Activated CD8-positive, alpha-beta T cell treated with anti-CD3 and anti-CD28 coated beads for 36 hours (primary cell): Measurements from ENCODE around the gene SNX20. TPM values are rescaled to one million over a fixed set of nuclear protein-coding genes. Genes with fewer than 3 reads are reported as not detected.
A peak's percentile ranks its signal among the peaks of the same experiment; 100 is the strongest.

Source experiments
- ATAC-seq: fragments of 200-7000 bp; cut with Tn5 transposase; one replicate; pipeline ENCODE4 v1.10.0; 2021; ENCODE audit warnings: mild to moderate bottlenecking, moderate library complexity
- CTCF ChIA-PET: fragments of 350-600 bp; sonication (Branson Sonifier 250); formaldehyde crosslinking; loops from one replicate; lab custom pipeline; 2021; ENCODE audit warnings: antibody characterized with exemption; lab: Charles Lee
- POLR2A ChIA-PET: fragments of 350-600 bp; sonication (Branson Sonifier 250); formaldehyde crosslinking; loops from one replicate; lab custom pipeline; 2021; ENCODE audit warnings: antibody characterized with exemption; lab: Charles Lee
- DNase-seq: peaks from one replicate; pipeline ENCODE4 v3.0.0-alpha.2; 2020
- H3K27ac Mint-ChIP-seq: one replicate; pipeline ENCODE4 v1.8.0; 2021; ENCODE audit warnings: mild to moderate bottlenecking, mixed read lengths
- H3K27me3 Mint-ChIP-seq: one replicate; pipeline ENCODE4 v1.8.0; 2021; ENCODE audit warnings: mixed read lengths
- H3K36me3 Mint-ChIP-seq: one replicate; pipeline ENCODE4 v1.8.0; 2021; ENCODE audit warnings: low read depth, mixed read lengths
- H3K4me1 Mint-ChIP-seq: one replicate; pipeline ENCODE4 v1.8.0; 2021; ENCODE audit warnings: low read depth, mixed read lengths
- H3K4me3 Mint-ChIP-seq: one replicate; pipeline ENCODE4 v1.8.0; 2021; ENCODE audit warnings: mild to moderate bottlenecking, moderate library complexity, mixed read lengths
- H3K9me3 Mint-ChIP-seq: one replicate; pipeline ENCODE4 v1.8.0; 2021; ENCODE audit warnings: mixed read lengths
- CTCF ChIP-seq: fragments of 200-600 bp; IDR thresholded peaks from one replicate; pipeline ENCODE4 v1.8.0; 2022; ENCODE audit warnings: antibody characterized with exemption, mild to moderate bottlenecking
- intact Hi-C: fragments of 100-400 bp; cut with micrococcal nuclease; formaldehyde crosslinking; loops from one replicate; pipeline ENCODE4 v1.10.0; 2022
- total RNA-seq, 2 experiments: library from RNA; stranded (reverse); gene quantifications; one replicate each; pipeline ENCODE4 v1.2.3, GENCODE V29; 2021

Gene SNX20
- total RNA-seq, 2 experiments from 2014 or later, result 24.6 to 25.0 TPM

DNA sequence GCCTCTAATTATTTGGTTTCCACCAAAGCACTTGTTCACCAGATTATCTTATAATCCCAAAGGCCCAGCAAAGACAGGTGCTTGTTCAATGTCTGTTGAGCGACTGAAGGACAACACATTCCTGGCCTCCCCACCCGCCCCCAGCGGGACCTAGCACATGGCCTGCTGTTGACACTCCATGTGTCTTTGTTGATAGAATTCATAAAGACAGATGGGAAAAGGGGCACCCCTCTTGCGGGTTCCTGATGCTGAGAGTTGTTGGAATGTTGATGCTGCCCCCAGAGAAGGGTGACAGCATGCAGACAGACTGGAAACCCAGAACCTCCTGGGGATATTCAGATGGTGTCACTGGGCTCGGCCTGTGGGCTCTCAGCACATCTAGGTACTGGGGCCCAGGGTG lies 36.9 kb downstream of the SNX20 start:
- no peak for TF ChIP-seq CTCF
- no peak overlapping the region for H3K4me3 Mint-ChIP-seq
- DNase-seq (no peak), ATAC-seq (no peak)
- POLR2A ChIA-PET, result no interaction called here
- intact Hi-C loops, result no loop called here
- no peak overlapping the region for H3K27ac Mint-ChIP-seq
- H3K4me1 Mint-ChIP-seq, result peaks cover 5% of the 10 kb centered on the region
- no peaks in the 10 kb centered on the region for H3K9me3 Mint-ChIP-seq
- H3K27me3 Mint-ChIP-seq, result no peaks in the 10 kb centered on the region
- H3K36me3 Mint-ChIP-seq, result no peaks in the 10 kb centered on the region
- CTCF ChIA-PET, result interaction anchor here (0.6 to 3.9 kb wide), 8 partner anchors 9 to 318 kb away, joined by 3 to 17 read pairs (median 5); no protein-coding TSS in a partner anchor

DNA sequence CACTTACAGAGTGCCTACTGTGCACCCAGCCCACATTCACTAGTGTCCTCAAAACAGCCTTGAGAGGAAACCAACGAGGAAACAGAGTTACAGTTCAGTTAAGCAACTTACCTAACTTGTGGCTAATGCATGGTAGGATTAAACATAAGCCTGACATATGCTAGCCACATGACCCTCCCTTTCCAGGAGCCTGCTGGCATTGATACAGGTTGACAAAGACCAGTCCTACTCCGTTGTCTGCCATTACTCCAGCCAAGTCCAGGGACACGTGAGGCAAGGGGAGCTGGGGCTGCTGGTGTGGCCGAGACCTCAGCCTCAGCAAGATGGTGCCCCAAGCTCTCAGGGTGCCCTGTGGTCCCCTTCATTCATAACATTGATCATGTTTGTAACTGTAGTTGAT lies 37.9 kb downstream of the SNX20 start:
- H3K4me1 Mint-ChIP-seq, result peaks cover 5% of the 10 kb centered on the region
- intact Hi-C loops, result no loop called here
- no peak overlapping the region for H3K27ac Mint-ChIP-seq

DNA sequence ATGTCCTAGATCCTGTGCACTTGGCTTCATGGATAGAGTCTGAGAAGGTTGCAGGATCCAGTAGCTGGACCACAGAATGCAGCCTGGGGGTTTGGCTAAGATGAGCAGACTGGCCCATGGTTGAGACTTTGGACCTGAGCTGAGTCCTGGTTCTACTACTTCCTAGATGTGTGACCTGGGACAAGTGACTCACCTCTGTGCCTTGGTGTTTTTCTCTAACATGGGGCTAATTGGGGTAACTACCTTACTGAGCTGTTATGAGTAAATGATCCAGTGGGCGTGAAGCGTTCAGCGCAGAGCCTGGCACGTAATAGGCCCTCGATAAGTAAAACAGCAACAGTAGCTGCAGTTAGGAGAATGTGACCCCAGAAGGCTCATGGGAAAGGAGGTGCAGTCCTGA lies 38.8 kb downstream of the SNX20 start:
- POLR2A ChIA-PET, result no interaction called here
- Mint-ChIP-seq H3K4me1 (peaks cover 5% of the 10 kb centered on the region), H3K36me3 (no peaks in the 10 kb centered on the region), H3K9me3 (no peaks in the 10 kb centered on the region), H3K4me3 (no peak overlapping the region), H3K27ac (no peak overlapping the region), H3K27me3 (no peaks in the 10 kb centered on the region)
- ATAC-seq (peak; percentile 62), DNase-seq (peak; percentile 35)
- intact Hi-C loops, result no loop called here
- CTCF ChIA-PET, result interaction anchor here (0.5 to 3.9 kb wide), 4 partner anchors 23 to 617 kb away, joined by 3 to 17 read pairs (median 3); partner anchors contain the start of gene CNEP1R1
- TF ChIP-seq CTCF, result no peak

More for the DNA sequence above, 37.9 kb downstream of the SNX20 start:
- ChIA-PET CTCF (interaction anchor here (1.0 to 3.9 kb wide), 3 partner anchors 22 to 162 kb away, joined by 4 to 17 read pairs (median 5); no protein-coding TSS in a partner anchor), POLR2A (no interaction called here)
- no peak for TF ChIP-seq CTCF
- H3K27me3 Mint-ChIP-seq, result no peaks in the 10 kb centered on the region
- H3K9me3 Mint-ChIP-seq, result no peaks in the 10 kb centered on the region
- H3K4me3 Mint-ChIP-seq, result no peak overlapping the region
- ATAC-seq (no peak), DNase-seq (no peak)
- H3K36me3 Mint-ChIP-seq, result no peaks in the 10 kb centered on the region

GRCh38 chr16:50641818-50642187 lies 39.3 kb downstream of the SNX20 start:
- DNase-seq, result no peak
- ChIA-PET POLR2A (no interaction called here), CTCF (interaction anchor here (1.1 to 3.9 kb wide), 4 partner anchors 24 to 617 kb away, joined by 3 to 17 read pairs (median 3); partner anchors contain the start of gene CNEP1R1)
- no peaks in the 10 kb centered on the region for H3K27me3 Mint-ChIP-seq
- no peaks in the 10 kb centered on the region for H3K36me3 Mint-ChIP-seq
- peaks cover 5% of the 10 kb centered on the region for H3K4me1 Mint-ChIP-seq
- TF ChIP-seq CTCF, result no peak
- no peaks in the 10 kb centered on the region for H3K9me3 Mint-ChIP-seq
- H3K4me3 Mint-ChIP-seq, result no peak overlapping the region
- no peak for ATAC-seq
- intact Hi-C loops, result no loop called here
- H3K27ac Mint-ChIP-seq, result no peak overlapping the region

DNA sequence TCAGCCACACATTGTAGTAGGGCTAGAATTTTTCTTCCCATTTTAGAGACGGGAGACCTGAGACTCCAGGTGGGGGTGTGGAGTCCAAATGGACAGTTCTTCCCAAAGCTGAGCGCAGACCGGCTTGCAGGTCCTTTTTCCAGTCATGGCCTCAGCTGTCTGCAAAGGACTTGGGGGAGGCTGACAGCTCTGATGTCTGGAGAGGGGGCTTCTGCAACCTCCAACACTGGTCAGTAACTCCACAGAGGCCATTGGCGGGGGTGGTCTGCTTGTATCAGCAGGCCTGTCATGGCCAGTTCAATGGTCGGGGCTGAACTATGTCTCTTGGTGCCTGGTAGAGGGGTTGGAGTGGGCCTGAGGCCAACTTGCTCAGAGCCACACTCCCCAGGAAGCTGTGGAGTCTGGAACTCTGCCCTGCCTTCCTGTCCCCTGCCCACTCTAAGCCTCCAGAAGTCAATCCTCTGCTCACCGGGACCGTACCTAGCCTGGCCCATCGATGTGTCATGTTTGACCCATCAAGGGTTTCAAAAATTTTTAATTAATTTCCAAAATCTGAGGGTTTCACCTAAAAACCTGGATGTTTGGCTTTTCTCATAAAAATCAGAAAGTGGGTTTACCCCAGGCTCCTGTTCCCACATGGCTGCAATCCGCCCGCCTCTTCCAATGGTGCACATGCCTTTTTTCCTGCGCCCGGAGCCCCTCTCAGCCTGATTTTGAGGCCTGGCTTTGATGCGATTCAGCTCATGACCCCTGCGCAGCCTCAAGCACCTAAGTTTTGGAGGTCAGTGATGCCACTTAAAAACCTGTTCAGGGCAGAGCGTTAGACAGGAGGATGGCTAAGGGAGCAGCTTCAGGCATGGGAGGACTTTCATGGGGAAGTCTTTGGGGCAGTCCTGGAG lies 39.9 kb downstream of the SNX20 start:
- POLR2A ChIA-PET, result no interaction called here
- Mint-ChIP-seq H3K9me3 (no peaks in the 10 kb centered on the region), H3K27ac (no peak overlapping the region), H3K36me3 (no peaks in the 10 kb centered on the region), H3K27me3 (no peaks in the 10 kb centered on the region), H3K4me1 (peaks cover 5% of the 10 kb centered on the region), H3K4me3 (no peak overlapping the region)
- intact Hi-C loops, result no loop called here
- ATAC-seq (no peak), DNase-seq (no peak)
- TF ChIP-seq CTCF, result no peak
- CTCF ChIA-PET, result interaction anchor here (1.3 to 3.9 kb wide), 2 partner anchors 24 to 314 kb away, joined by 3 to 17 read pairs; no protein-coding TSS in a partner anchor
